Measurements from ENCODE around the gene VIPR2.

Gene VIPR2

GRCh38 chr7:159096736-159097581 lies 47.7 kb downstream of the VIPR2 start:
- DNase-seq (ENCODE audit: low read depth) = no peak
- no peak overlapping the region for H3K4me3 ChIP-seq (ENCODE audit: low read length)
- TF ChIP-seq CTCF (conservative IDR thresholded peaks at IDR 0.05; ENCODE audit: low read length) = no peak

GRCh38 chr7:159095979-159096411 lies 48.7 kb downstream of the VIPR2 start:
- no peak overlapping the region for H3K4me3 ChIP-seq (ENCODE audit: low read length)
- no peak for DNase-seq (ENCODE audit: low read depth)
- TF ChIP-seq CTCF (conservative IDR thresholded peaks at IDR 0.05; ENCODE audit: low read length) = no peak

- H3K4me3 ChIP-seq (ENCODE audit: low read length) = no peak overlapping the region
- no peak for TF ChIP-seq CTCF (conservative IDR thresholded peaks at IDR 0.05; ENCODE audit: low read length)
- DNase-seq (ENCODE audit: low read depth) = no peak
Observed at GRCh38 chr7:159094919-159095915, 49.5 kb downstream of the VIPR2 start.

- no peak overlapping the region for H3K4me3 ChIP-seq (ENCODE audit: low read length)
- DNase-seq (ENCODE audit: low read depth) = no peak
- no peak for TF ChIP-seq CTCF (conservative IDR thresholded peaks at IDR 0.05; ENCODE audit: low read length)
Observed at GRCh38 chr7:159094023-159094740, 50.5 kb downstream of the VIPR2 start.

- no peak overlapping the region for H3K4me3 ChIP-seq (ENCODE audit: low read length)
- no peak for DNase-seq (ENCODE audit: low read depth)
- no peak for TF ChIP-seq CTCF (conservative IDR thresholded peaks at IDR 0.05; ENCODE audit: low read length)
Observed at GRCh38 chr7:159093351-159093971, 51.2 kb downstream of the VIPR2 start.

- no peak overlapping the region for H3K4me3 ChIP-seq (ENCODE audit: low read length)
- no peak for DNase-seq (ENCODE audit: low read depth)
- TF ChIP-seq CTCF (conservative IDR thresholded peaks at IDR 0.05; ENCODE audit: low read length) = no peak
Observed at GRCh38 chr7:159092701-159093121, 52.0 kb downstream of the VIPR2 start.

Data from AG10803 (cell line).